ENCODE data around the gene CFAP70. TPM values are rescaled to one million over a fixed set of nuclear protein-coding genes. Genes with fewer than 3 reads are reported as not detected.
A peak's percentile ranks its signal among the peaks of the same experiment; 100 is the strongest.

CFAP70 gene
- total and polyA plus RNA-seq, 5 donors from 2014 or later: 0.09 to 2.6 (median 0.25) TPM; not detected in 2

DNA sequence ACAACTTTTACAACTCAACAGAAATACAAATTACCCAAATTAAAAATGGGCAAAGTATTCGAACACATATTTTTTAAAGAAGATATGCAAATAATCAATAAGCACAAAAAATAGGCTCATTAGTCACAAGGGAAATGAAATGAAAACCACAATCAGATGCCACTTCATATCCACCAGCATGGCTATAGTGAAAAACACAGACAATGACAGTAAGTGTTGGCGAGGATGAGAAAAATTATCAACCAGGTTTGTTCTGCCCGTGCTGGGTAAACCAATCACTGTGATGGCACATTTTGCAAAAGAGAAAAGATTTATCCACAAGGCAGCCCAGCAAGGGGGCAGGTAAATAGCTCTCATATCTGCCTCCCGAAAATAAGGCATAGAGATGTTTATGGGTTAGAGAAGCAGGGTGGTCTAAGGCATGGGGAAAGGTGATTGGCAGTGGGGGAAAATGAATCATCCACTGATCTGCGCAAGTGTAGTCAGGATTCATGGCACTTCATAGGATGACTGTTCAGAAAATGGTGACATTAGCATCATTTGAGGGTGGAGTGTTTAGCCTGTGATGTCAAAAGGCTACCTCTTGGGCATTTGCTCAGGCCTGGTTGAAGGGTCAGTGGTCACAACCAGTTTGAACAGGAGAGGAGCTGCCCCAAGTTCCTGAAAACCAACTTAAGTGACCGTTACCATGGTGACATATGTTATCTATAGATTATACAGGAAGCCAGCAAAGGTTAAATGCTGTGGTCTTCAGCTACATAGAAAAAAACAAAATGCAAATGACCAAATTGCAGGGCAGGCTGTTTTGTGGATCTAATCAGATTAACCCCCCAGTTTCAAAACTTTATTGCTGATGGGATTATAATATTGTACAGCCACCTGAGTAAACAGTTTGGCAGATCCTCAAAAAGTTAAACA, 8.0 kb upstream of the CFAP70 start:
- DNase-seq (peak in 2 of 3 donors; percentile 16 to 38), ATAC-seq (ENCODE audit: low read depth in 2 of 2) (peak; percentile 59 to 63)
- peaks cover 0 to 2% (median 0%) of the 10 kb centered on the region in 7 donors for H3K9me3 Mint-ChIP-seq
- H3K36me3 Mint-ChIP-seq: peaks cover 49% of the 10 kb centered on the region
- H3K4me3 Mint-ChIP-seq: peak overlapping the region; percentile 16 to 48 (median 38)
- H3K27ac Mint-ChIP-seq: peak overlapping the region; percentile 81 to 85 (median 82)
- peaks cover 2 to 14% (median 14%) of the 10 kb centered on the region in 4 donors for H3K4me1 Mint-ChIP-seq
- H3K4me3 ChIP-seq (ENCODE audit: low read depth, low read length): peak overlapping the region; percentile 33
- H3K27me3 ChIP-seq (ENCODE audit: control insufficient read depth, insufficient read depth, low read length): no peaks in the 10 kb centered on the region
- H3K27me3 Mint-ChIP-seq: no peaks in the 10 kb centered on the region
- peaks cover 12% of the 10 kb centered on the region for H3K4me1 ChIP-seq (ENCODE audit: control insufficient read depth, insufficient read depth, low read length, poor library complexity, severe bottlenecking)
- peaks cover 23% of the 10 kb centered on the region for H3K36me3 ChIP-seq (ENCODE audit: control insufficient read depth, insufficient read depth, low read length)
- no peaks in the 10 kb centered on the region for H3K9me3 ChIP-seq (ENCODE audit: control insufficient read depth in 2 of 2, low read length in 2 of 2)
- H3K27ac ChIP-seq (ENCODE audit: insufficient read depth, low read length, poor library complexity, severe bottlenecking): peak overlapping the region; percentile 60

DNA sequence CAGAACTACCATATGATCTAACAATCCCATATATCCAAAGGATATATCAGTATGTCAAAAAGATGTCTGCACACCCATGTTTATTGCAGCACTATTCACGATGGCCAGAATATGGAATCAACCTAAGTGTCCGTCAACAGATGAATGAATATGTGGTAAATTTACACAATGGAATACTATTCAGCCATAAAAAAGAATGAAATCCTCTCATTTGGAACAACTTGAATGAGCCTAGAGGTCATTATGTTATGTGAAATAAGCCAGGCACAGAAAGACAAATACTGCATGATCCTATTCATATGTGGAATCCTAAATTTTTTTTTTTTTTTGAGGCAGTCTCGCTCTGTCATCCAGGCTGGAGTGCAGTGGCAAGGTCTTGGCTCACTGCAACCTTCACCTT, 6.3 kb upstream of the CFAP70 start:
- no peak overlapping the region for H3K27ac Mint-ChIP-seq
- no peaks in the 10 kb centered on the region for H3K27me3 Mint-ChIP-seq
- no peak for DNase-seq
- no peak overlapping the region for H3K4me3 ChIP-seq (ENCODE audit: low read depth, low read length)
- H3K36me3 ChIP-seq (ENCODE audit: control insufficient read depth, insufficient read depth, low read length): peaks cover 16% of the 10 kb centered on the region
- H3K36me3 Mint-ChIP-seq: peaks cover 40% of the 10 kb centered on the region
- H3K4me1 ChIP-seq (ENCODE audit: control insufficient read depth, insufficient read depth, low read length, poor library complexity, severe bottlenecking): peaks cover 12% of the 10 kb centered on the region
- H3K4me3 Mint-ChIP-seq: peak overlapping the region in 2 of 4 donors; percentile 9 to 58
- no peak overlapping the region for H3K27ac ChIP-seq (ENCODE audit: insufficient read depth, low read length, poor library complexity, severe bottlenecking)
- no peaks in the 10 kb centered on the region for H3K9me3 ChIP-seq (ENCODE audit: control insufficient read depth in 2 of 2, low read length in 2 of 2)
- peaks cover 0 to 14% (median 12%) of the 10 kb centered on the region in 4 donors for H3K4me1 Mint-ChIP-seq
- H3K9me3 Mint-ChIP-seq: peaks cover 0 to 2% (median 0%) of the 10 kb centered on the region in 7 donors
- H3K27me3 ChIP-seq (ENCODE audit: control insufficient read depth, insufficient read depth, low read length): no peaks in the 10 kb centered on the region
- ATAC-seq (ENCODE audit: low read depth in 2 of 2): no peak

DNA sequence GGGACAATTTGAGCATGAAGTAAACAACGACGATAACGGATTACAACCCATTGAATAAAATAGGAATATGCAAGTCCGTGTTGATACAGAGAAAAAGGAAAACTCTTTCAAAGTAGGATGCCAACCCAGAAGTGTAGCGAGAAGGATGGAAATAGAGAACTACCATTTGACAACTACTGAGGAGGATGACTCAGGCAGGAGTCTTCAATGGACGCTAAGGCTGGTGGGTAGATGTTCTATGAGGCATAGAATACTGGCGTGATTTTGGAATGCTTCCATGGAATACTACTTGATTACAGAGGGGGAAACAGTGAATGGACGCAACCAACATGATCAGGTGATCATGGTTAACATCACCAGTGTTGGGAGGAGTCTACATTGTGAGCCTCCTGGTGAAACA, 828 bp upstream of the CFAP70 start:
- no peak for DNase-seq
- H3K4me1 ChIP-seq (ENCODE audit: control insufficient read depth, insufficient read depth, low read length, poor library complexity, severe bottlenecking): peaks cover 14% of the 10 kb centered on the region
- Mint-ChIP-seq H3K36me3 (peaks cover 6% of the 10 kb centered on the region), H3K4me3 (no peak overlapping the region), H3K27ac (peak overlapping the region in 1 of 3 donors; percentile 42), H3K9me3 (no peaks in the 10 kb centered on the region), H3K27me3 (no peaks in the 10 kb centered on the region), H3K4me1 (peaks cover 4 to 20% (median 12%) of the 10 kb centered on the region in 4 donors)
- H3K27ac ChIP-seq (ENCODE audit: insufficient read depth, low read length, poor library complexity, severe bottlenecking): no peak overlapping the region
- H3K36me3 ChIP-seq (ENCODE audit: control insufficient read depth, insufficient read depth, low read length): no peaks in the 10 kb centered on the region
- ATAC-seq (ENCODE audit: low read depth in 2 of 2): no peak
- no peaks in the 10 kb centered on the region for H3K9me3 ChIP-seq (ENCODE audit: control insufficient read depth in 2 of 2, low read length in 2 of 2)
- H3K27me3 ChIP-seq (ENCODE audit: control insufficient read depth, insufficient read depth, low read length): no peaks in the 10 kb centered on the region
- peak overlapping the region; percentile 83 for H3K4me3 ChIP-seq (ENCODE audit: low read depth, low read length)

DNA sequence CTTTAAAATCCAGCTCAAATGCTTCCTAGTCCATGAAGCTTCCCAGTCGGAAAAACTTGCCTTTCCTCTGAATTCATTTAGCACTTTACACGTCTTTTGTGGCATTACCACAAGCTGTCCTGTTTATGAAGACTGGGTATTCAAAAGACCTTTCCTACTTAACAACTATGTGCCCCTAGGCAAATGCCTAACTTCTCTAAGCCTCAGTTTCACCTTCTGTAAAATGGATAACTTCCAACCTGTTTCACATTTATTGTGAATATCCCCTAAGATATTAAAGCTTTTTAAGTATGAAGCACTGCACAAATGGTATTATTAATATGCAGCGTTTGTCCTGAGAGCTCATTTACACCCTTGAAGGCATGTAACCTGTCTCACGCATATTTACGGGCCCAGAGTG, 843 bp downstream of the CFAP70 start:
- DNase-seq (no peak), ATAC-seq (ENCODE audit: low read depth in 2 of 2) (no peak)
- H3K4me3 ChIP-seq (ENCODE audit: low read depth, low read length): peak overlapping the region; percentile 83
- H3K27me3 ChIP-seq (ENCODE audit: control insufficient read depth, insufficient read depth, low read length): no peaks in the 10 kb centered on the region
- H3K4me1 ChIP-seq (ENCODE audit: control insufficient read depth, insufficient read depth, low read length, poor library complexity, severe bottlenecking): peaks cover 14% of the 10 kb centered on the region
- H3K36me3 Mint-ChIP-seq: peaks cover 6% of the 10 kb centered on the region
- peak overlapping the region; percentile 89 to 99 (median 98) for H3K4me3 Mint-ChIP-seq
- H3K9me3 ChIP-seq (ENCODE audit: control insufficient read depth in 2 of 2, low read length in 2 of 2): no peaks in the 10 kb centered on the region
- no peaks in the 10 kb centered on the region for H3K27me3 Mint-ChIP-seq
- H3K36me3 ChIP-seq (ENCODE audit: control insufficient read depth, insufficient read depth, low read length): no peaks in the 10 kb centered on the region
- peak overlapping the region; percentile 85 for H3K27ac ChIP-seq (ENCODE audit: insufficient read depth, low read length, poor library complexity, severe bottlenecking)
- H3K27ac Mint-ChIP-seq: peak overlapping the region; percentile 97 to 99 (median 99)
- H3K4me1 Mint-ChIP-seq: peaks cover 4 to 20% (median 12%) of the 10 kb centered on the region in 4 donors
- H3K9me3 Mint-ChIP-seq: no peaks in the 10 kb centered on the region

DNA sequence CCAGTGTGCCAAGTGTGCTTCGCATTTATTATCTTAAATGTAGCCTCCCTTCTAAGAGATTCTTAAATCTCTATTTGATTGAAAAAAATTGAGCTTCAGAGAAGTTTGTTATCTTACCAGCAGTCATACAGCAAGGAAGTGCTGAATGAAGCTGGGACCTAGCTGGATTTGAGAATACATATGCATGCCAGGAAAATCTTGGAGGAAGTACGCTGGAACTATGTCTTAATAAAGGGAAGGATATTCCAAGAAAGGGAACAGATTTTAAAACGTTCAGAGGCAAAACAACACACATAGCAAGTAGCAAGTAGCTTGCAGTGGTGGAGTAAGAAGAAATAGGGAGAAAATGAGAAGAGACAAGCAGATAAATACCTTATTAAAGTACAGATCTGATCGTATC, 1.5 kb downstream of the CFAP70 start:
- ATAC-seq (ENCODE audit: low read depth in 2 of 2): no peak

DNA sequence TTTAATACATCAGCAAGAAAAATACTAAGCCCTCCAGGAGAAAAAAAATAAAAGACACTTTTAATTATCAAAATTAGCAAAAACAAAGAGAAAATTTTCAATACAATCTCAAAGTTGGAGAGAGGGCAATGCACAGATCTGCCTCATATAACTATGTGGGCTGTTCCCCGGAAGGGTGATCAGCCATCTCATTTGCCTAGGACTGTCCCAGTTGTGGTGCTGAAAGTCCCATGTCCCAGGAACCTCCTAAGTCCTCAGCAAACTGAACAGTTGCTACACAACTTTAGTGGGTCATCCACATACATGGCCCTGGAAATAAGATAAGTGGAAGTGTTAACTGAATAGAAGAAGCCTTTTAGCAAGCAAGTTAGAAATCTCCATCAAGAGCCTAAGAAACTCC, 14.4 kb downstream of the CFAP70 start:
- Mint-ChIP-seq H3K36me3 (no peaks in the 10 kb centered on the region), H3K4me3 (no peak overlapping the region), H3K27me3 (no peaks in the 10 kb centered on the region), H3K9me3 (no peaks in the 10 kb centered on the region), H3K27ac (no peak overlapping the region), H3K4me1 (no peaks in the 10 kb centered on the region)
- Histone ChIP-seq H3K27me3 (ENCODE audit: control insufficient read depth, insufficient read depth, low read length) (no peaks in the 10 kb centered on the region), H3K4me1 (ENCODE audit: control insufficient read depth, insufficient read depth, low read length, poor library complexity, severe bottlenecking) (no peaks in the 10 kb centered on the region), H3K36me3 (ENCODE audit: control insufficient read depth, insufficient read depth, low read length) (no peaks in the 10 kb centered on the region), H3K9me3 (ENCODE audit: control insufficient read depth in 2 of 2, low read length in 2 of 2) (no peaks in the 10 kb centered on the region), H3K27ac (ENCODE audit: insufficient read depth, low read length, poor library complexity, severe bottlenecking) (no peak overlapping the region), H3K4me3 (ENCODE audit: low read depth, low read length) (no peak overlapping the region)
- no peak for DNase-seq
- no peak for ATAC-seq (ENCODE audit: low read depth in 2 of 2)

More for the DNA sequence above, 1.5 kb downstream of the CFAP70 start:
- no peak overlapping the region for H3K27ac ChIP-seq (ENCODE audit: insufficient read depth, low read length, poor library complexity, severe bottlenecking)
- Mint-ChIP-seq H3K36me3 (peaks cover 6% of the 10 kb centered on the region), H3K27me3 (no peaks in the 10 kb centered on the region), H3K27ac (peak overlapping the region in 1 of 3 donors; percentile 99), H3K4me3 (peak overlapping the region; percentile 89 to 99 (median 98)), H3K4me1 (peaks cover 2 to 20% (median 12%) of the 10 kb centered on the region in 4 donors), H3K9me3 (no peaks in the 10 kb centered on the region)
- DNase-seq: no peak
- peaks cover 14% of the 10 kb centered on the region for H3K4me1 ChIP-seq (ENCODE audit: control insufficient read depth, insufficient read depth, low read length, poor library complexity, severe bottlenecking)
- H3K36me3 ChIP-seq (ENCODE audit: control insufficient read depth, insufficient read depth, low read length): no peaks in the 10 kb centered on the region
- no peaks in the 10 kb centered on the region for H3K9me3 ChIP-seq (ENCODE audit: control insufficient read depth in 2 of 2, low read length in 2 of 2)
- no peaks in the 10 kb centered on the region for H3K27me3 ChIP-seq (ENCODE audit: control insufficient read depth, insufficient read depth, low read length)
- H3K4me3 ChIP-seq (ENCODE audit: low read depth, low read length): no peak overlapping the region

DNA sequence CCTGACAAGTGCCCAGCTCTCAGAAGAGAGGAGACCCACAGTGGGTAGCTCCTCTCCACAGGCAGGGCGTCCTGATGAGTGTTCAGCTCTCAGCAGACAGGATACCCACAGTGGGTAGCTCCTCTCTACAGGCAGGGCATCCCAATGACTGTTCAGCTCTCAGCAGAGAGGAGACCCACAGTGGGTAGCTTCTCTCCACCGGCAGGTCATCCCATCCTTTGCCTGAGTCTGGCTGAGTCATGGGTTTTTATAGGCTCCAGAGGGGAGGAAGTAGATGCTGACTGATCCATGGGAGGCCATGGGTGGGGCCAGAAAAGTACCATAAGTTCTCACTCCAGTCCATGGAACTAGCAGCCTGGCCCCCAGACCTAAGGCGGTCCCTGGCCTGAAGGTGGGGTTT, 18.5 kb downstream of the CFAP70 start:
- Mint-ChIP-seq H3K4me1 (no peaks in the 10 kb centered on the region), H3K27ac (no peak overlapping the region)

More for the DNA sequence above, 18.5 kb downstream of the CFAP70 start:
- ATAC-seq (ENCODE audit: low read depth in 2 of 2) (no peak), DNase-seq (no peak)
- H3K27me3 Mint-ChIP-seq: no peaks in the 10 kb centered on the region
- no peaks in the 10 kb centered on the region for H3K4me1 ChIP-seq (ENCODE audit: control insufficient read depth, insufficient read depth, low read length, poor library complexity, severe bottlenecking)
- H3K36me3 ChIP-seq (ENCODE audit: control insufficient read depth, insufficient read depth, low read length): no peaks in the 10 kb centered on the region
- no peak overlapping the region for H3K4me3 ChIP-seq (ENCODE audit: low read depth, low read length)
- H3K27ac ChIP-seq (ENCODE audit: insufficient read depth, low read length, poor library complexity, severe bottlenecking): no peak overlapping the region
- no peak overlapping the region for H3K4me3 Mint-ChIP-seq
- no peaks in the 10 kb centered on the region for H3K36me3 Mint-ChIP-seq
- H3K9me3 Mint-ChIP-seq: no peaks in the 10 kb centered on the region
- H3K27me3 ChIP-seq (ENCODE audit: control insufficient read depth, insufficient read depth, low read length): no peaks in the 10 kb centered on the region
- no peaks in the 10 kb centered on the region for H3K9me3 ChIP-seq (ENCODE audit: control insufficient read depth in 2 of 2, low read length in 2 of 2)

Data from CD4-positive, CD25-positive, alpha-beta regulatory T cell (primary cell).